T-helper 22 cell (primary cell): Measurements from ENCODE around the gene PDE6D.
"Not testable (repeated sequence)": the region's sequence is repeated elsewhere in the genome, so short reads cannot be mapped to it uniquely, and the experiment has no call there.

Experiments used
- DNase-seq: peaks from one replicate; pipeline ENCODE4 v3.0.0-alpha.2; 2020; ENCODE audit warnings: low read depth

Gene PDE6D

GRCh38 chr2:231769170-231770136 lies 11.6 kb downstream of the PDE6D start:
- no peak for DNase-seq

- no peak for DNase-seq
These were observed 15.6 kb downstream of the PDE6D start for GRCh38 chr2:231765496-231765929.

GRCh38 chr2:231764760-231765159 lies 16.3 kb downstream of the PDE6D start:
- no peak for DNase-seq

- no peak for DNase-seq
These were observed 17.0 kb downstream of the PDE6D start for GRCh38 chr2:231764124-231764523.

GRCh38 chr2:231761735-231762134 lies 19.3 kb downstream of the PDE6D start:
- no peak for DNase-seq

GRCh38 chr2:231752061-231752460 lies 29.0 kb downstream of the PDE6D start:
- no peak for DNase-seq

- no peak for DNase-seq
These were observed 29.9 kb downstream of the PDE6D start for GRCh38 chr2:231751042-231751815.

- DNase-seq, result not testable (repeated sequence)
These were observed 32.1 kb downstream of the PDE6D start for GRCh38 chr2:231749016-231749415.

- not testable (repeated sequence) for DNase-seq
These were observed 32.8 kb downstream of the PDE6D start for GRCh38 chr2:231748153-231748896.

GRCh38 chr2:231745303-231746038 lies 35.6 kb downstream of the PDE6D start:
- no peak for DNase-seq

GRCh38 chr2:231743376-231744116 lies 37.5 kb downstream of the PDE6D start:
- DNase-seq, result no peak

GRCh38 chr2:231737761-231738160 lies 43.3 kb downstream of the PDE6D start:
- DNase-seq, result no peak

GRCh38 chr2:231732604-231733003 lies 48.5 kb downstream of the PDE6D start:
- DNase-seq, result no peak

GRCh38 chr2:231727621-231728020 lies 53.5 kb downstream of the PDE6D start:
- DNase-seq, result no peak

- DNase-seq, result no peak
These were observed 54.8 kb downstream of the PDE6D start for GRCh38 chr2:231726276-231726675.

- DNase-seq, result no peak
These were observed 55.6 kb downstream of the PDE6D start for GRCh38 chr2:231725476-231725875.

- DNase-seq, result no peak
These were observed 58.3 kb downstream of the PDE6D start for GRCh38 chr2:231722721-231723307.

- DNase-seq, result no peak
These were observed 59.8 kb downstream of the PDE6D start for GRCh38 chr2:231720987-231721966.
